ENCODE results near the gene CELF4. TPM values are rescaled to one million over a fixed set of nuclear protein-coding genes. Genes with fewer than 3 reads are reported as not detected.

CELF4 gene
- total and polyA plus RNA-seq, 2 experiments from 2014 or later = 0.24 TPM; not detected in 1

DNA sequence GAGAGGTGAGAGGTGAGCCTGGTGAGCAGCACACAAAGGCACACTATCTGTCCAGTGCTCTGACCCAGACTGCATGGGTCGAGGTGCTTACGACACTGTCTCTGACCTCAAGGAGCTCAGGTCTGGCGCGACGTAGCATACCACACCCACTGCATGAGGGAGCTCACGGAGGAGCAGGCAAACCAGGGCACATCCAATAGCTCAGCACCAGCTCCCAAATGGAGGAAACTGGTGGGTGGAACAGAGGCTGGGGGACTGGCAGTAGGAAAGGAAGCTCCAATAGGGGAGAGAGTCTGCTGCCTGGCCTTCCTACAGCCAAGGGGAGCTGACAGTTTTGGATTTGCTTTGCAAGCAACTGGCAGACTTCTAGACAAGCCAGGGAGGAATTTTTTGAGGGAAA is 36.3 kb downstream of the CELF4 start:
- Histone ChIP-seq H3K27ac (no peak overlapping the region), H4K20me1 (ENCODE audit: insufficient read depth) (no peaks in the 10 kb centered on the region), H2AFZ (no peak overlapping the region), H3K4me2 (ENCODE audit: unreplicated experiment) (no peak overlapping the region), H3K9me2 (ENCODE audit: insufficient read depth) (no peaks in the 10 kb centered on the region), H3K4me1 (ENCODE audit: insufficient read depth) (no peaks in the 10 kb centered on the region), H3K79me2 (ENCODE audit: insufficient read depth) (no peaks in the 10 kb centered on the region), H3K9ac (no peak overlapping the region), H3K4me3 (no peak overlapping the region), H3F3A (ENCODE audit: insufficient read depth) (no peaks in the 10 kb centered on the region), H3K27me3 (replicated peaks; ENCODE audit: insufficient read depth) (peaks cover 34% of the 10 kb centered on the region), H3K36me3 (ENCODE audit: low read depth) (no peaks in the 10 kb centered on the region), H3K9me3 (ENCODE audit: low read depth) (no peaks in the 10 kb centered on the region)
- in situ Hi-C loops (cut with MboI) = no loop called here
- WGBS, 2 experiments (ENCODE audit: low coverage in 1 of 2, low lambda C conversion rate in 2 of 2, missing lambda C conversion rate in 2 of 2) = 68 to 70% methylated on average over 6 of the region's 6 CpGs
- no peak for DNase-seq
- TF ChIP-seq EZH2 (IDR thresholded peaks at IDR 0.05; ENCODE audit: insufficient read depth, poor library complexity, severe bottlenecking) (no peak), EZH2phosphoT487 (IDR thresholded peaks at IDR 0.05; ENCODE audit: insufficient read depth, low read depth) (no peak)

DNA sequence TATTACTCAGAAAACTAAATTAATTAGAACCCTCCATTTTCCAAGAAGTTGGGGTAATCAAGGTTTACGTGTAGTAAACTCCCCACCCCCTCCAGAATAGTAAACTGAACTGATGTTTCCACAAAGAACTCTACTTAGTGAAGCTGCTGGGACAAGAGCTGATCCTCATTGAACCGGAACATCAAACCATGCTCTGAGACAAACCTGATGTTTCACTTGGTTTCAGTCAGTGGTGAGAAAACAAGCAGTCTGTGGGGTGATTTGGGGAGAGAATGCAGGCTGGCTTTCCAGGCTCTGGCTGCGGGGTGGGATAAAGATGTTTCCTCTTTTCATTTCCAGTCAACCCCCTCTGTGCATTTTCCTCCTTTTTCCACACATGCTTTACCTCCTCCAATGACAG is 38.2 kb downstream of the CELF4 start:
- DNase-seq = no peak
- H3K4me1 ChIP-seq (ENCODE audit: insufficient read depth) = no peaks in the 10 kb centered on the region
- in situ Hi-C loops (cut with MboI) = no loop called here
- H3F3A ChIP-seq (ENCODE audit: insufficient read depth) = no peaks in the 10 kb centered on the region
- no peaks in the 10 kb centered on the region for H4K20me1 ChIP-seq (ENCODE audit: insufficient read depth)
- H3K9ac ChIP-seq = no peak overlapping the region
- H3K4me3 ChIP-seq = no peak overlapping the region
- no peaks in the 10 kb centered on the region for H3K9me2 ChIP-seq (ENCODE audit: insufficient read depth)
- H3K4me2 ChIP-seq (ENCODE audit: unreplicated experiment) = no peak overlapping the region
- peaks cover 43% of the 10 kb centered on the region for H3K27me3 ChIP-seq (replicated peaks; ENCODE audit: insufficient read depth)
- no peaks in the 10 kb centered on the region for H3K79me2 ChIP-seq (ENCODE audit: insufficient read depth)
- H3K36me3 ChIP-seq (ENCODE audit: low read depth) = no peaks in the 10 kb centered on the region
- H2AFZ ChIP-seq = no peak overlapping the region
- H3K9me3 ChIP-seq (ENCODE audit: low read depth) = no peaks in the 10 kb centered on the region
- TF ChIP-seq EZH2 (IDR thresholded peaks at IDR 0.05; ENCODE audit: insufficient read depth, poor library complexity, severe bottlenecking) = no peak
- TF ChIP-seq EZH2phosphoT487 (IDR thresholded peaks at IDR 0.05; ENCODE audit: insufficient read depth, low read depth) = no peak
- WGBS, 2 experiments (ENCODE audit: low coverage in 1 of 2, low lambda C conversion rate in 2 of 2, missing lambda C conversion rate in 2 of 2) = 29 to 47% methylated on average over 3 of the region's 3 CpGs
- H3K27ac ChIP-seq = no peak overlapping the region

DNA sequence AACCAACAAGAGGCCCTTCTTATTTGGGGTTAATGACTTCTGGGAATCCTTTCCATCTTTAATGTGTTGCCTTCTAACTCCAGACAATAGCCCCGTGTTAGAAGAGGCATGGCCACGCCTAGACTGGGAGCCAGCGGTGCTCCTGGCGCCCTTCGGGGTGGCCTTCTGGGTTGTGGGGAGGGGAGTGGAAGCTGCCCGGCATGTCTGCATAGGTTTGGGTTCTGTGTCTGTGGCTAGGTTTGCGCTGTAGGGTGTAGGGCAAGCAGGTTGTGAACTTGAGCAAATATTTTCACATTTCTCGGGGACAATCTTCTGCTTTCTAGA is 40.4 kb downstream of the CELF4 start:
- no peaks in the 10 kb centered on the region for H3K4me1 ChIP-seq (ENCODE audit: insufficient read depth)
- H3K4me3 ChIP-seq = no peak overlapping the region
- no peaks in the 10 kb centered on the region for H3K79me2 ChIP-seq (ENCODE audit: insufficient read depth)
- H2AFZ ChIP-seq = no peak overlapping the region
- no peaks in the 10 kb centered on the region for H3F3A ChIP-seq (ENCODE audit: insufficient read depth)
- WGBS, 2 experiments (ENCODE audit: low coverage in 1 of 2, low lambda C conversion rate in 2 of 2, missing lambda C conversion rate in 2 of 2) = 56 to 60% methylated on average over 8 of the region's 8 CpGs
- DNase-seq = no peak
- H3K9ac ChIP-seq = no peak overlapping the region
- H3K27ac ChIP-seq = no peak overlapping the region
- H3K9me3 ChIP-seq (ENCODE audit: low read depth) = no peaks in the 10 kb centered on the region
- TF ChIP-seq EZH2 (IDR thresholded peaks at IDR 0.05; ENCODE audit: insufficient read depth, poor library complexity, severe bottlenecking) (no peak), EZH2phosphoT487 (IDR thresholded peaks at IDR 0.05; ENCODE audit: insufficient read depth, low read depth) (no peak)
- no peaks in the 10 kb centered on the region for H4K20me1 ChIP-seq (ENCODE audit: insufficient read depth)
- no peaks in the 10 kb centered on the region for H3K9me2 ChIP-seq (ENCODE audit: insufficient read depth)
- H3K36me3 ChIP-seq (ENCODE audit: low read depth) = no peaks in the 10 kb centered on the region
- H3K27me3 ChIP-seq (replicated peaks; ENCODE audit: insufficient read depth) = peaks cover 36% of the 10 kb centered on the region
- in situ Hi-C loops (cut with MboI) = no loop called here
- no peak overlapping the region for H3K4me2 ChIP-seq (ENCODE audit: unreplicated experiment)

DNA sequence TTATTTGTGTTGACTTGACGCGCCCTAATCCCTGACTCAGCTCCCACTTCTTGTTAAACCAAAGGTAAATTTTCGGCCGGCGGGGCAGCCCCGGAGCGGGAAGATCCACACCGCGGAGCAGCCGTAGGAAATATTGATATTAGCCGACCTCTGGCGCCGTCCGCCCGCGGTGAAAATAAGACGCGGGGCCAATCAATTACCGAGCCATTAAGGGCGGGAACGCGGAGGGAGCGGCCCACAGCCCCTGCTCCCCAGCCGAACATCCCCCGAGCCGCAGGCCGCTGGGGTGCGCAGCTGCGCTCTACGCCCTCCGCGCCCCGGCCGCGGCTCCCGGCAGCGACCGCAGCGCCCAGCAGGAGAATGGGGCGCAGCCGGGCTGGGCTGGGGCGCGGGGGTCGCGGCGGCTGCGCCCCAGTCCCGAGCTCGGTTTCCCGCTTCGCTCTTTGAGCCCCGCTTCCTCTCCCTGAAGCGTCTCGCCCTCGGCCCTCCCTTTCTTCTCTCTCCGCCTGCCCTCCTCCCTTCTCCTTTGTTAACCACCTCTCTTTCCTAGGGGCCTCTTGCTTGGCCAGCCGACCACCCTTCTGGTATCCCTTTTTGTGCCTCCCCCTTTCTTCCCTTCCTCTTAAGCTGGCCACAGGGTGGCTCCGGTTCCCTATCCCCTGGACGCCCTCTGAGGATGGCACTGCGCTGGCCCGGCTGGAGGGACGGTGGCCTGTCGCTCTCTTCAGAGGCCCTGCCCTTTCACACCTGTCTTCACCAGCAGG is 40.9 kb downstream of the CELF4 start:
- no peaks in the 10 kb centered on the region for H3K4me1 ChIP-seq (ENCODE audit: insufficient read depth)
- no peak overlapping the region for H3K4me3 ChIP-seq
- in situ Hi-C loops (cut with MboI) = no loop called here
- peaks cover 38% of the 10 kb centered on the region for H3K27me3 ChIP-seq (replicated peaks; ENCODE audit: insufficient read depth)
- no peaks in the 10 kb centered on the region for H3K79me2 ChIP-seq (ENCODE audit: insufficient read depth)
- WGBS, 2 experiments (ENCODE audit: low coverage in 1 of 2, low lambda C conversion rate in 2 of 2, missing lambda C conversion rate in 2 of 2) = 16 to 26% methylated on average over 27 to 44 of the region's 63 CpGs
- no peak overlapping the region for H3K4me2 ChIP-seq (ENCODE audit: unreplicated experiment)
- no peak overlapping the region for H2AFZ ChIP-seq
- H3K36me3 ChIP-seq (ENCODE audit: low read depth) = no peaks in the 10 kb centered on the region
- no peaks in the 10 kb centered on the region for H3K9me2 ChIP-seq (ENCODE audit: insufficient read depth)
- no peak for DNase-seq
- no peak overlapping the region for H3K27ac ChIP-seq
- H3F3A ChIP-seq (ENCODE audit: insufficient read depth) = no peaks in the 10 kb centered on the region
- TF ChIP-seq EZH2phosphoT487 (IDR thresholded peaks at IDR 0.05; ENCODE audit: insufficient read depth, low read depth) (no peak), EZH2 (IDR thresholded peaks at IDR 0.05; ENCODE audit: insufficient read depth, poor library complexity, severe bottlenecking) (no peak)
- no peaks in the 10 kb centered on the region for H4K20me1 ChIP-seq (ENCODE audit: insufficient read depth)
- no peak overlapping the region for H3K9ac ChIP-seq
- H3K9me3 ChIP-seq (ENCODE audit: low read depth) = no peaks in the 10 kb centered on the region

Measured in GM23248 (cell line).